Fibroblast of villous mesenchyme (primary cell): ENCODE measurements around the gene RSRC1. TPM values are rescaled to one million over a fixed set of nuclear protein-coding genes. Genes with fewer than 3 reads are reported as not detected.

Experiments used
- DNase-seq: peaks from one replicate; pipeline ENCODE4 v3.0.0-alpha.2; 2010; ENCODE audit warnings: low read depth
- H3K4me3 ChIP-seq: 2 replicates; pipeline ENCODE4 v1.5.1; 2011; ENCODE audit warnings: low read depth, mild to moderate bottlenecking, low read length
- CTCF ChIP-seq: IDR thresholded peaks from 2 replicates; pipeline ENCODE4 v1.5.1; 2012; ENCODE audit warnings: low read depth, mild to moderate bottlenecking, low read length; ENCODE audit not compliant: insufficient read depth
- total RNA-seq: library from RNA; depleted of rRNA; stranded (reverse); fragments of >200 nt; gene quantifications from 2 replicates; pipeline ENCODE4 v1.2.3, GENCODE V29; 2012

The RSRC1 gene
- total RNA-seq, 1 donor = 43.6 TPM

- no peak overlapping the region for H3K4me3 ChIP-seq
- DNase-seq = no peak
- TF ChIP-seq CTCF = no peak
Measured at GRCh38 chr3:158479051-158479450, 369.2 kb downstream of the RSRC1 start.

- no peak overlapping the region for H3K4me3 ChIP-seq
- no peak for TF ChIP-seq CTCF
- DNase-seq = no peak
Measured at GRCh38 chr3:158483701-158484235, 373.9 kb downstream of the RSRC1 start.

GRCh38 chr3:158486200-158486599, 376.3 kb downstream of the RSRC1 start:
- DNase-seq = no peak
- no peak for TF ChIP-seq CTCF
- no peak overlapping the region for H3K4me3 ChIP-seq

- TF ChIP-seq CTCF = no peak
- DNase-seq = peak; percentile 15
- H3K4me3 ChIP-seq = no peak overlapping the region
Measured at GRCh38 chr3:158488670-158489069, 378.8 kb downstream of the RSRC1 start.

- no peak overlapping the region for H3K4me3 ChIP-seq
- no peak for DNase-seq
- no peak for TF ChIP-seq CTCF
Measured at GRCh38 chr3:158489181-158489580, 379.3 kb downstream of the RSRC1 start.

GRCh38 chr3:158491968-158492367, 382.1 kb downstream of the RSRC1 start:
- H3K4me3 ChIP-seq = no peak overlapping the region
- no peak for TF ChIP-seq CTCF
- no peak for DNase-seq

- H3K4me3 ChIP-seq = no peak overlapping the region
- peak; percentile 12 for DNase-seq
- TF ChIP-seq CTCF = no peak
Measured at GRCh38 chr3:158492685-158493084, 382.8 kb downstream of the RSRC1 start.
